Measurements from ENCODE around the gene SEC24D. TPM values are rescaled to one million over a fixed set of nuclear protein-coding genes. Genes with fewer than 3 reads are reported as not detected.

SEC24D gene
- total RNA-seq, 1 donor from 2014 or later: 48.1 TPM

DNA sequence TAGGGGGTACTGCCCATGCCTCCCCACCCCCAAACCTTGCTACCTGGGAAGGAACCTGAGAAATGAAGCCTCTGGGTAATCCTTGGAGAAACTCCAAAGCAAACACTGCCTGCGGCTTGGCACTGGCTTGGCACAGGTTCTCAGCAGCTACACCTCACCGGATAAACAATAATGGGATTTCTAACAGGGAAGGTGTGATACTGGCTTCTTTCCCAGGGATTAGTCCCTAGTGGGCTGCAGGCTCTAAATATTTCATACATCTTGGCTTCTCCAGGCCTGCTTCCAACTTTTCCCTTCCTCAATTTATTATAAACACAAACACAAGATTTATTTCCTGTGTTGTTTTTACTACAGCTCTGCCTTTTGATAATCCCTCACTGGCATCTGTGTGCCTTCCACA, 12.5 kb downstream of the SEC24D start:
- no peaks in the 10 kb centered on the region for H3K9me3 ChIP-seq
- H3K27ac ChIP-seq: no peak overlapping the region
- H3K27me3 ChIP-seq: no peaks in the 10 kb centered on the region
- intact Hi-C loops (cut with DNase I): no loop called here
- peaks cover 21% of the 10 kb centered on the region for H3K36me3 ChIP-seq
- H3K4me3 ChIP-seq: no peak overlapping the region
- peak; percentile 70 for ATAC-seq
- DNase-seq: no peak
- TF ChIP-seq, protein P1, sequence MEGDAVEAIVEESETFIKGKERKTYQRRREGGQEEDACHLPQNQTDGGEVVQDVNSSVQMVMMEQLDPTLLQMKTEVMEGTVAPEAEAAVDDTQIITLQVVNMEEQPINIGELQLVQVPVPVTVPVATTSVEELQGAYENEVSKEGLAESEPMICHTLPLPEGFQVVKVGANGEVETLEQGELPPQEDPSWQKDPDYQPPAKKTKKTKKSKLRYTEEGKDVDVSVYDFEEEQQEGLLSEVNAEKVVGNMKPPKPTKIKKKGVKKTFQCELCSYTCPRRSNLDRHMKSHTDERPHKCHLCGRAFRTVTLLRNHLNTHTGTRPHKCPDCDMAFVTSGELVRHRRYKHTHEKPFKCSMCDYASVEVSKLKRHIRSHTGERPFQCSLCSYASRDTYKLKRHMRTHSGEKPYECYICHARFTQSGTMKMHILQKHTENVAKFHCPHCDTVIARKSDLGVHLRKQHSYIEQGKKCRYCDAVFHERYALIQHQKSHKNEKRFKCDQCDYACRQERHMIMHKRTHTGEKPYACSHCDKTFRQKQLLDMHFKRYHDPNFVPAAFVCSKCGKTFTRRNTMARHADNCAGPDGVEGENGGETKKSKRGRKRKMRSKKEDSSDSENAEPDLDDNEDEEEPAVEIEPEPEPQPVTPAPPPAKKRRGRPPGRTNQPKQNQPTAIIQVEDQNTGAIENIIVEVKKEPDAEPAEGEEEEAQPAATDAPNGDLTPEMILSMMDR (IDR thresholded peaks at IDR 0.05): no peak
- peaks cover 14% of the 10 kb centered on the region for H3K4me1 ChIP-seq

DNA sequence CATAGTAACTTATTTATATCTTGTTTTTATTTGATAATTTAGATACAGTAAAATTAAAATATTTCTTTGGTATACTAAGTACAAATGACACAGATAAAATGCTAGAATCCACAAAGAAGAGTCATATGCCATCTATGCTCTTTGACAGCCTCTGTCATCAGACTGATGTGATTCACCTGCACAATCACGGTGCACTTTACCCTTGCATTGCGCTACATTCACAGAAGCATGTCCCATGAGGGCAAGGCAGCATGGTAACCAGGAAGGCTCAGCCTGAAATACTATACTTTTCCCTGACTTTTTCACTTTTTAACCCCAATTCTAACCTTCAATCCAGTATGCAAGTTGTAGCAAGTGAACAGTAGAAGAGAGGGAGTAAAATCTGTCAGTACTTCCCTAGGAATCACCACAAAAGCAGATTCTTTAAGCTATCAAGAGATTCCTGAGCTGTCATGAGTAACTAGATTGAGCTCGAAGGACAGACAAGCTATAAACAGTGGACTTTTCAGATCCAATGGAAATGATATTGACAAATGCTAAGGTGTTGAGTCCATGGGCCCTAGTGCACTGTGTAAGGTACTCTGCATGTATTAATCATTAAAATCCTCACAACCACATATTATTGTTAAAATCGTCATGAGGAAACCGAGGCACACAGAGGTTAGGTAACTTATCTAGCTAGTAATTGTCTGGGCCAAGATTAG, 14.2 kb downstream of the SEC24D start:
- TF ChIP-seq, protein P1 (IDR thresholded peaks at IDR 0.05): no peak
- peaks cover 3% of the 10 kb centered on the region for H3K4me1 ChIP-seq
- no peak overlapping the region for H3K4me3 ChIP-seq
- intact Hi-C loops (cut with DNase I): no loop called here
- ATAC-seq (no peak), DNase-seq (no peak)
- H3K27ac ChIP-seq: no peak overlapping the region
- H3K9me3 ChIP-seq: no peaks in the 10 kb centered on the region
- no peaks in the 10 kb centered on the region for H3K27me3 ChIP-seq
- H3K36me3 ChIP-seq: peaks cover 25% of the 10 kb centered on the region

DNA sequence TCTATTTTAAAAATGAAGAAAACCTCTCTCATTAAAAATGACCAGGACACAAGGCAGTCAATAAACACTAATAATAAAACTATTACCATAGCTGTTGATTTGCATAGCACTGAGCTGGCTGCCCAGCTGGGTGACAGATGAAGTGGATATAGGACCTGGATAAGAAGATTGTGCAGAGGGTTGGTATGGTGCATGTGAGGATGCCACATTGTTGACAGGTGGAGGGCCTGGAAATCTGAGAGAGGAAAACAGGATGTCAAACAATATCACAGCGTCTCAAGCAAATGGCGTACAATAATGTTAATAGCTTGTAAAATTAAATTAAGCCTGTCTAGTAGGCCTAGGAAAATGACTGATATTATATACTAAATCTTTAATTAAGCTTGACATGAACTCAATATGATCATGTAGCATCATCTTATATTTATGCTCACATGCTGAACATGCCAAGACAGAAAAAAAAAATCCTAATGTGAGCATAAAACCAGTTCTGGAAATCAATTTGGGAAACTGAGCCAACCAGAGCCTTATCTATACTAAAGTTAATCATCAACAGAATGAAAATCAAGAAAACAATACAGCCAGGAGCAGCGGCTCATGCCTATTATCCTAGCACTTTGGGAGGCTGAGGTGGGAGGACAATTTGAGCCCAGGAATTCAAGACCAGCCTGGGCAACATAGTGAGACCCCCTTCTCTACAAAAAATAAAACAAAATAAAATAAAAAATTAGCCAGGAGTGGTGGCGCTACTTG, 18.6 kb downstream of the SEC24D start:
- DNase-seq: no peak

DNA sequence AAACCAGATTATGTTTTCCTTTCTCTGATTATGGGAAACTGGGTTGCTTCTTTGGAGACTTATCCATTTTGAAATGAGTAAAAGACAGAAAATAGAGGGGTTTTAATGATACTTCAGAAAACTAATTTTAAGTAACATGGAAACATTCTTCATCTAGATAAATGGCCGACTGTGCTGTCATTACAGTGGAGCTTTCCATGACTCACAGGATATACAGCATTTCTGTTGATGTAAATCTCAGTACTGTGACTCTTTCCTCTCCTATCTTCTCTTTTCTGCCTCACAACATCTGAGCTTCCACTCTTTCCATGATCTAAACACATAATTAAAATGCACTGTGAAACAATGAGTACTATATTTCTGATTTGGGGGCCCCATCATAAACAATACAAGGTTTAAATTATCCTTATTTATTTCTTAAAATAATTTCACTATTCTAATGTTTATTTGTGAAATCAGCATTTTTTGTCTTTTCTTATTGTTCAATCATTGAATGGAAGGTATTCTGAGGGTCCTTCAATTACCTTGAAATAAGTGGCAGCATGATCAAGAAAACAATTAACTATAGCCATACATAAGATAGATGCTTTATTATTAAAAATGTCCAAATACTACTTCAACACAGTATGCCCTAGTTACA, 19.3 kb downstream of the SEC24D start:
- ATAC-seq (no peak), DNase-seq (no peak)
- Histone ChIP-seq H3K27ac (no peak overlapping the region), H3K4me1 (no peaks in the 10 kb centered on the region), H3K27me3 (no peaks in the 10 kb centered on the region), H3K4me3 (no peak overlapping the region), H3K9me3 (no peaks in the 10 kb centered on the region), H3K36me3 (peaks cover 56% of the 10 kb centered on the region)
- intact Hi-C loops (cut with DNase I): no loop called here
- TF ChIP-seq, protein P1 (IDR thresholded peaks at IDR 0.05): no peak

More for the DNA sequence above, 18.6 kb downstream of the SEC24D start:
- intact Hi-C loops (cut with DNase I): no loop called here
- H3K4me1 ChIP-seq: no peaks in the 10 kb centered on the region
- ATAC-seq: no peak
- no peak overlapping the region for H3K27ac ChIP-seq
- peaks cover 51% of the 10 kb centered on the region for H3K36me3 ChIP-seq
- TF ChIP-seq, protein P1 (IDR thresholded peaks at IDR 0.05): no peak
- H3K27me3 ChIP-seq: no peaks in the 10 kb centered on the region
- no peaks in the 10 kb centered on the region for H3K9me3 ChIP-seq
- H3K4me3 ChIP-seq: no peak overlapping the region

DNA sequence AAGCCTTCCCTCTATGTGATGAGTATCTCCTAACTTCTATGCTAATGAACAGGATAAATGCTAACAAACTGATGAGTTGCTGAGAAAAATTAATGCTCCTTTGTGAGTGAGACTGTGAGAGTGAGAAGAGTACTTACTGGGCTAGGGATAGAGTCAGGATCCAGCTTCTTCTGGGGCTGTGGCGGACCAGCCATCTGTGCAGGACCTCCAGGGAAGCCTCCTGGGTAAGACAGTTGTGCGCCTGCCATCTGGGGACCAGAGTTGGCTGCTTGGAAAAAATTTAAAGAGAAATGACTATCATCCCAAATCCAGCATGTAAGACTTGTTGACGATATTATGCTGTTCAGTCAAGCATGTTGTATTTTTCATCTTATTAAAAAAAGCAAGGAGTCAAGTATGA, 21.0 kb downstream of the SEC24D start:
- Histone ChIP-seq H3K27ac (no peak overlapping the region), H3K4me3 (no peak overlapping the region), H3K9me3 (no peaks in the 10 kb centered on the region), H3K4me1 (peaks cover 4% of the 10 kb centered on the region), H3K27me3 (no peaks in the 10 kb centered on the region), H3K36me3 (peaks cover 68% of the 10 kb centered on the region)
- ATAC-seq (no peak), DNase-seq (no peak)
- TF ChIP-seq, protein P1 (IDR thresholded peaks at IDR 0.05): no peak
- intact Hi-C loops (cut with DNase I): no loop called here

Measured in upper lobe of right lung (tissue), 1 donor.